ENCODE results near the gene SLC6A9.

The SLC6A9 gene

DNA sequence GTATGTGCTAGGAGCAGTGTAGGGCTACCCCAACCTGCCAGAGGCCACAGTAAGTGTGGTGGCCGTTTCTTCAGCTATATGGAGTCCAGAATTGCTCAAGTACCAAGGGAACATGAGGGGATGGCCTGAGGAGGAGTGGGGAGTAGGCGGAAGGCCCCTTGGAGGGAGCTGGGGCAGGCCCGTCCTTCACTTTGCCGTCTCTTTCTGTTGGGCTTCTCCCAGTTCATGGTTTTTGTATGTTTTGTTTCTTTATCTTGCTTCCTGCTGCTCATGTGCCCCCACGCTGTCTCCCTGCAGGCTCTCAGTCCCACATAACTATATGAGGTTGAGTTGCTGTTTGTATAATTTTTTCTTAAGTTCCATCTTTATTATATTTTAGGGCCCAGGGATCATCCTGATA lies 67.4 kb downstream of the SLC6A9 start:
- no peak for DNase-seq

DNA sequence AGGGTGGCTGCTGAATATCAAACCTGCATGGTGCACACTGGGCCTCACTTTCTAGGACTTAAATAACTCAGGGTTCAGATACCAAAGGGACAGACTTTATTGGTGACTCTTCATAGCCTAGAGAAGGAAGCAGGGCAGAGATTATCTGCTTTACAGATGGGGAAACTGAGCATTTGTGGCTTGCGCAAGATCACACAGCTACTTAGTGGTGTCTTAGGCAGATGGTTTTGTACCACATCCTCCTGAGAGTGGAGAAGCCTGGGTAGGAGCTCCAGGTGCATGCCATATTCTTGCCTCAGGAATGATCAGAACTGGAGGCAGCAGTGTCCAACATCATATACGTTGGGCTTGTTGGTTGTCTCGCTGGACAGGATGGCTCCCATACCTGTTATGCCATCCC lies 68.3 kb downstream of the SLC6A9 start:
- no peak for DNase-seq

DNA sequence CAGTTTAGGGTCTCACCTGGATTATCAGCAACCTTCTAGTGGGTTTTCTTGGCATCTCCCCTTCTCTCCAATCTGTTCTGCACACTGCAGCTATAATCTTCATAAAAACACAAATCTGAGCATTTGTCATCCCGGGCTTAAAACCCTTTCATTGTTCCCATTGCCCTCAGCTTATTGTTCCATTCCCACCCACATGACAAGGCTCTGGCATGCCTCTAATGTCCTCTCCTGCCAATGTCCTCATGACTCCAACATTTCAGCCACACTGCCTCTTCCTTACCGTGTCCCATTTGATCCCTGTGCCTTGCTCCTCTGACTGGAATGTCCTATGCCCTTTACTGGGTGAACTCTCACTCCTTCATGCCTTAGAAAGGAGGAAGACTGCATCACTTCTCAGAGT lies 68.9 kb downstream of the SLC6A9 start:
- no peak for DNase-seq

GRCh38 chr1:43961692-43962091 lies 69.6 kb downstream of the SLC6A9 start:
- DNase-seq = no peak

GRCh38 chr1:43960798-43961197 lies 70.5 kb downstream of the SLC6A9 start:
- DNase-seq = no peak

DNA sequence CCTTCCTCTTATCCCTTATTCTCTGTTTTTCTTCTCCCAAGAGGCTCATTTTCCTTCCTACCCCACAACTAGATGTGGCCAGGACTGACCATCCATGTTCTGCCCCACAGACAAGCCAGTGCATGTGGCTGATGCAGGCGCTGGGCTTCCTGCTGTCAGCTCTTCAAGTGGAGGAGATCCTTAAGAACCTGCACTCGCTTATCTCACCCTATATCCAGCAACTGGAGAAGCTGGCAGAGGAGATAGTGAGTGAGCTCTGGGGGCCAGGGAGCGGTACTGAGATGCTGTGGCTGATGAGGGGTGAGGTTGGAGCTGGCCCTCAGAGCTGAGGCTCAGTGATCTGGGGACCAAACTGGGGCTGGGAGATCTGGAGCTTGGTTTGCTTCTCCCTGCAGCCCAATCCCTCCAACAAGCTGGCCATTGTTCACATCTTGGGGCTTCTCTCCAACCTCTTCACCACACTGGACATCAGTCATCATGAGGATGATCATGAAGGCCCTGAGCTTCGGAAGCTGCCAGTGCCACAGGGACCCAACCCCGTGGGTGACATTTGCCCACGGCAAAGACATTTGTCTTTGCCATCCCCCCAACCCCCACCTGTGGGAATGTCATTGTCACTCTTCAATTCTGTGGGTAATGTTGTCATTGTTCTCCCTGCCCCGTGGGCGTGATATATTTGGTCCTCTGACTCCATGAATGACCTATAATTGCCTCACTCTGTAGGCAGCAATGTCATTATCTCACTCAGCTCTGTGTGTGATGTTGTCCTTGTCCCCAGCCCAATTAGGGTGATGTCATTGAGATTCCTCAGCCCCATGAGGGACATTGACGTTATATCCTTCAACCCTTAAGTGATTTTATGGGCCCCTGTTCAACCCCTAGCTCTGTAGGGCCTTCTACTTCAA lies 72.7 kb downstream of the SLC6A9 start:
- DNase-seq = no peak

- DNase-seq = no peak
These were observed 73.7 kb downstream of the SLC6A9 start for GRCh38 chr1:43957407-43958040.

- DNase-seq = no peak
These were observed 75.0 kb downstream of the SLC6A9 start for GRCh38 chr1:43956234-43956633.

DNA sequence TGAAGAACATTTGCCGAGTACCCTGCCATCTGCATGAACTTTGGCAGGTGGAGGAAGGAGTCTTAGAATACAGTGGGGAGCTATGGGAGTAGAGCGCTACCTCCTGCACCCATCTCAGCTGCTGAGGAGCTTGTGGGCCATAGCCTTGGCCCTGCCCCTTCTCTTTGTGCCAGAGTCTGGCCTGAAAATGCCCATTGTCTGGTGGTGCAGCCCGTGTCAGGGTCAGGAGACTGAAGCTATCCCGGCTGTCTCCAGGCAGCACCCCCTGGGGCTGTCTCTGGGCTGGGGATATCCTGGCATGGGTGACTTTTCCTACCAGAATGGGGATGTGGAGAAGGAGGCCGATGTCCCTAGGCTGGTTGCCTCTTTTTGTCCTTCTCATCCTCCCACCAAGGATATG lies 77.2 kb downstream of the SLC6A9 start:
- no peak for DNase-seq

DNA sequence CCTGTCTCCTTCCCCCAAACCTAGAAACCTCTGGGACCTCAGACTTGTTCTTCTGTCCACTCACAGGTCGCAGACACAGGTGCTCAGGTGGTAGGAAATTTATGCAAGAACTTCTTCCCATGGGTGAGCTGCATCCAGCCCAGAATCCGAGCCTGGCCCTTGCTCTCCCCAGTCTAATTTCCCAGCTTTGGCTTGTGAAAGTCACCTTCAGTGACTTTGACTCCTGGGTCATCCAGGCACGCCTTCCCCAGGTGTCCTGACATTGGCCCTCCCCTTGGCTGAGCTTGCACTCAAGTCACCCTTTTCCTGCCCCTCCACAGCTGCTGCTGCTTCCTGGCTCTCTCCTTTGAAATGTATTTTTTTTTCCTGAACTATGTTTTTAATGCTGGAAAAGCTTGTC lies 77.9 kb downstream of the SLC6A9 start:
- DNase-seq = no peak

DNA sequence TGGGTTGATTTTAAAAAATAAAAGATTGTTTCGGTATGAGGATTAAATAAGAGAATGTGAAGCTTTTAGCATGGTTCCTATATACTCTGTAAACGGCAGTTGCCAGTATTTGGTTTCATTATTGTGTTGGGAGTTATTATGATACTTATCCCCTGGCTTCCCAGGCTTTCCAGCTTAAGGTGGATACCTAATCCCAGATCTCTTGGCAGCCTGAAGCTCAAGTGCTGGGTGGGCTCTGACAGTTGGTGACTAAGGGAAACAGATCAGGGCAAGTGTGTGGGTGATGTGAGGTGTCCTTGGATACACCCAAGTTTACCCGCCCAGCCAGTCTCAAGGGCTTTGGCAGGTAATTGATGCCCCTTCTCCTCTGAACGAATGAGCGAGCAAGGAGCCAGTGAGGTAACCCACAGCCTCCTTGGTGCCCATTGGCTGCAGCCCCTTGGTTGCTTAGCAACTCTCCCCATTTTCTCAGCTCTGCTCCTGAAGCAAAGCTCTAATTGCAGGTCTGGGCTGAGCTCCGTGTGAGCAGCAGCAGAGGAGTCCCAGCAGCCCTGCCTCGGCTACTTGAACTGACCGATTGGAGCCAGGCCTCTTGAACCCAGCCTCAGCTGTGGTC lies 78.4 kb downstream of the SLC6A9 start:
- no peak for DNase-seq

DNA sequence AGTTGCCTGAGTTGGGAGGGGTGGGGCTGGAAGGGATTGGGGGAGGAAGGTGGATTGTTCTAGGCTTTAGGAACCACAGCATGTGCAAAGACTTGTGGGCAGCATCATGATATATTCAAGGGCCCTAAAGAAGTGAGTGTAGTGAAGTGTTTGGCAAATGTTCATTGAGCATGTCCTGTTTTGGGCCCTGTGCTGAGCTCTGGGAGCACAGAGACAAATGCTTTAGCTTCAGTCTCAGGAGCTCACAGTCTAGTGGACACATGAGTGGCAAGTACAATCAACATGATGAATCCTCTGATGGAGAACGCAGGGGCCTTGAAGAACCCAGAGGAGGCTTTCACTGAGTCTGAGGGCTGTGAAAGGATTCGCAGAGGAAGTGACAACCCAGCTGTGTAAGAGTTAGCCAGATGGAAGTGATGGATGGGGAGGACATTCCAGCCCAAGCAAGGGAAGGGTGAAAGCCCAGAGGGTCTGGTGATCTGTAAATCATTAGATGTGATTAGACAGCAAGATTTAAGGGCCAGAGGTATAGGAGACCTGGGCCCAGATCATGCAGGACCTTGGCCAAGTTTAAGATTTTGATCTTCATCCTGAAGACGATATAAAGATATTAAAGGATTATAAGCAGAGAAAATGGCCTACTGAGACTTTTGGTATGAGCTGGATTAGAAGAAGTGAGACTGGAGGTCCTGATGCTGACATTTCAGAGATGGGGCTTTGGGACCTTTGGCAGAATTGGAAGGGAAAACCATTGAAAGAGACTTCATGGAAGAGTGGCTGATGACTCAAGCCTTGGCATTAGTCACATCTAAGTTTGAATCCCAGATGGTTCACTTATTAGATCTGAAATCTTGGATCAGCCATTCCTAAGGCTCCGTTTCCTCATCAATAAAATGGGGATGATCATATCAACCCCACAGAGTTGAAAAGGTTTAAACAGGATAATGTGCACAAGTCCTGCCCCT lies 80.0 kb downstream of the SLC6A9 start:
- DNase-seq = peak; percentile 54

- no peak for DNase-seq
These were observed 81.6 kb downstream of the SLC6A9 start for GRCh38 chr1:43949678-43950077.

DNA sequence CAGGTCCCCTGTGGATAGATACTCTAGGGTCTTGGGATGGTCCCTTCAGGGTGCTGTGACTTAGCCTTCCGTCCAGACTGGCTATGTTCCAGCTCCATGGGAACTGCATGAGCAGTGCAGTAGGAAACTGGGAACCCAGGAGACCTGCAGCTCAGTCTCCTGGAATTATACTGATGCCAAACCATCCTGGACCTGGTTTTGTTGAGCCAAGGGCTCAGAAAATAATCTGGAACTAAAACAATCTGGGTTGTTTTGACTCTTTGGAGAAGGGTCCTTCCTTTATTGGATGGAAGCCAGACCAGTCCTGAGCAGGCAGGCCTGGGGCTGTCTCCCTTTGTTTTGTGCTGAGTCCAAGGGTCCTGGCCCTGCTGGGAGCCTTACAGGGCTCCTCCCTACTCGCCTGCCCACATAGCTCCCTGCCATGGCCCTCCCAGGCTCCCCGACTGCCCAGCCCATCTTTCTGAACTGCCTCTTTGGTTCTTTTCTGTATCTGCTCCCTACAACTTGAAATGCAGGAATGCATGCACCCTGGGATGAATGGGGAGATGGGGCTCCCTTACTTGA lies 83.3 kb downstream of the SLC6A9 start:
- DNase-seq = no peak

DNA sequence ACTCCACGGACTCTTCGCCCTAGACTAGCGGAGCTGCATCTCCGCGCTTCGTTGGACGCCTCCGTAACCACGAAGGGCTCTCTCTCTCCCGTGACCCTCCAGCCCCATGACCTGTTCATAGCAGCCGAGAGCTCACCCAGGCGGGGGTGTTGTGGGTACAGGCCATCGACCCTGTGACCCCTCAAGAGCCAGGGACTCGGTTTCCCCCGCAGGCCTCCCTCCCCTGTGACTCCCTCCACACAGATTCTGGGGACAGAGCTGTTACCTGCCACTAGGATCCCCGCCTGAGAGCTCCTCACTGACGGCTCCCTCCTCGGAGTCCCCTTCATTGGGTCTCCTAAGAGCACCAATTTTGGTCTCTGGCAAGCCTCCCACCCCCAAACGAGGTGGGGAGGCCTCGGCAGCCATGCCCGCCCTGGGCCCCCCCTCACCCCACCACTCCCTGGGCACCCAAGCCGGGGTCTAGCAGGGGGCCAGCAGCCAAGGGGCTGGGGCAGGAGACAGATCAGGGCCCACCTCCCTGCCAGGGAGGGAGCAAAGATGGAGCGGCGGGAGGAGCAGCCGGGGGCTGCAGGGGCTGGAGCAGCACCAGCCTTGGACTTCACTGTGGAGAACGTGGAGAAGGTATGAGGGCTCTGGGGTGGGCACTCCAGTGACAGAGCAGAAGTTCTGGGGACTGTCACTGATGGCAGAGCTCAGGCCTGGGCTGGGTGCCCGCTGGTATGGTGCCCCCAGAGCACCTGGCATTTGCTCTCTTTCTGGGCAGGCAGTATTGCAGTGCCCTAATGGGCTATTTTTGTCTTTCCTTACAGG lies 84.0 kb downstream of the SLC6A9 start:
- no peak for DNase-seq

All from kidney glomerular epithelial cell (primary cell).